GDM1 (cell line): ENCODE results near the gene F11.
"Not testable (repeated sequence)": the region's sequence is repeated elsewhere in the genome, so short reads cannot be mapped to it uniquely, and the experiment has no call there.

ENCODE experiments used
- DNase-seq: peaks from one replicate; lab custom pipeline; 2025; lab: John Stamatoyannopoulos, UW

The F11 gene

DNA sequence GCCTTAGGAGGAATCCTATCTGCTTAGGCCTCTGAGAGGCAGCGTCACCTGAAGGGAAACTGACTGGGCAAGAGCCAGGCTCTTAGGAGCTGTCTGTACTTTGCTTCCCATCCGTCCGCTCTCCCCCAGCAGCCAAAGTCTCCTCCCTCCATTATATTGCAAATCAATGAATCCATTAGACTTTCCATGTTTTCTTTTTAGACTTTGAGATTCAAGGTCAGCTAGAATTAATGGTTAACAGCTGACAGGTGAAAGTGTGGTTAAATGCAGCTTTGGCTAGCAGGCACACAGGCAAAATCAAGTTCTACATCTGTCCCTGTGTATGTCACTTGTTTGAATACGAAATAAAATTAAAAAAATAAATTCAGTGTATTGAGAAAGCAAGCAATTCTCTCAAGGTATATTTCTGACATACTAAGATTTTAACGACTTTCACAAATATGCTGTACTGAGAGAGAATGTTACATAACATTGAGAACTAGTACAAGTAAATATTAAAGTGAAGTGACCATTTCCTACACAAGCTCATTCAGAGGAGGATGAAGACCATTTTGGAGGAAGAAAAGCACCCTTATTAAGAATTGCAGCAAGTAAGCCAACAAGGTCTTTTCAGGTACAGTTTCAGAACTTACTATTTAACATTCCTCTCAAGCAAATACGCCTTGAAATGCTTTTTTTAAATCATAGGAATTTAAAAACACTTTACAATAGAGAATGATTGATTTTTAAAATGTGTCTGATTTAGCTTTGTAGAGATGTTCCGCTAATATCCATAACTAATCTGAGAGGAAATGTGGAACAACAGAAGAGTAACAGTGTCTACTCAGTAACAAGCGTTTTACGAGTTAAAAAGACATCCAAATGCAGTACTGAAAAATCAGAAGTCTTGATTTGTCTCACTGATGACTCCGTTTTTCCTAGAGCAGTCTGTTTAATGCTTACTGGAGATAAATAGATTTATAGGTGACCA is at the start of gene F11:
Gene F11 (plus strand): TSS at position 507 of the 970 bp plus-strand sequence. CDS start 948 bp downstream, outside the sequence.
- no peak for DNase-seq

DNA sequence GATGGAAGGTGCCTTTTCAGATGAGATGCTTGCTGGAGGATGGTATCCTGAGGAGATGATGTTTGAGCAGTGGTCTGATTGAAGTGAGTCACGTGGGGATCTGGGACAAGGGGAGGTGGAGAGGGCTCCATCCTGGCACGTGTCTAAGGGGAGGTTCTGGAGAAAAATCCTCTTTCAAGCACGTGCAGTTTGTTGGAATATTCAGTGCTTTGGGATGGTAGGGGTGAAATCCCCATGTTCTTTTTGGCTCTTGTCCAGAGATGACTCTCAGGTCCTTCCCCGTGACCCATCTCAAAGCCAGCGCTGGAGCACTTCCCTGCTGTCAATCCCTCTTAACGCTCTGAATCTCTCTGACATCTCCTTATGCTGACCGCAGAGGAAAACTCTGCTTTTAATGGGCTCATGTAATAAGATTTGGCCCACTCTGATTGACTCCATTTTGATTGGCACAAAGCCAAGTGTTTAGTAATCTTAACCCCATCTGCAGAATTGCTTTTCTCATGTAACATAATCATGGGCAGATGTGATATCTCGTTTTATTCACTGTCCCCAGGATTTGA is 49.4 kb upstream of the F11 start:
- DNase-seq, result no peak

DNA sequence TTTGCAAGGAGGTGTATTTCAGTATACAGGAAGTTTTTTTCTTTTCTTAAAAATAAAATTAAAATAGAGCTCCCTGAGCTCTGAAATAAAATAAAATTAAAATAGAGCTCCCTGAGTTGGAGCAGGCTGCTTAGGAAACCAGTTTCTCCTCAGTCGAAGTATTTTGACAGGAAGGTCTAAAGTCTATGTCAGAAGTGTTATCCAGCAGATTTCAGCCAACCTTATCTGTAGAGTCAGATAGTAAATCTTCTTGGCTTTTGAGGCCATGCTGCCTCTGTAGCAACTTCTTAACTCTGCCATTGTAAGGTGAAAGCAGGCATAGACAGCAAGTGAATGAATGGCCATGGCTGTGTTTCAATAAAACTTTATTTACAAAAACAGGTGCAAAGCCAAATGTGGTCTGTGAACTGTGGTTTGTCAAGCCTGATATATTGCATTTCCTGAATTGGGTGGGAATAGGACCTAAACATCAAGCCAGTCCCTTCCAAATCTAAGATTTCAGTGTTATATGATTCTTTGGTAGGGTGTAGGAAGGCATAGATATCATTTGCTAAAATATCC is 48.2 kb upstream of the F11 start:
- DNase-seq, result no peak

DNA sequence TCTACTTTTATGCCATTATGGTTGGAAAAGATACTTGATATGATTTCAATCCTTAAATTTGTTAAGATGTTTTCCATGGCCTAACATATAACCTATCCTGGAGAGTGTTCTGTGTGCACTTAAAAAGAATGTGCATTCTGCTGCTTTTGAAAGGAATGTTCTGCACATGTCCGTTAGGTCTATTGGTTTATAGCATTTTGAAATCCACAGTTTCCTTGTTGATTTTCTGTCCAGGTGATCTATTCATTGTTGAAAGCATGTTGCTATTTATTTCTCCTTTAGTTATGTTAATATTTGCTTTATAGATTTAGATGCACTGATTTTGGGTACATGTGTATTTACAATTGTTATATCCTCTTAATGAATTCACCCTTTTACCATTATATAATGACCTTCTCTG is 44.4 kb upstream of the F11 start:
- DNase-seq, result no peak

DNA sequence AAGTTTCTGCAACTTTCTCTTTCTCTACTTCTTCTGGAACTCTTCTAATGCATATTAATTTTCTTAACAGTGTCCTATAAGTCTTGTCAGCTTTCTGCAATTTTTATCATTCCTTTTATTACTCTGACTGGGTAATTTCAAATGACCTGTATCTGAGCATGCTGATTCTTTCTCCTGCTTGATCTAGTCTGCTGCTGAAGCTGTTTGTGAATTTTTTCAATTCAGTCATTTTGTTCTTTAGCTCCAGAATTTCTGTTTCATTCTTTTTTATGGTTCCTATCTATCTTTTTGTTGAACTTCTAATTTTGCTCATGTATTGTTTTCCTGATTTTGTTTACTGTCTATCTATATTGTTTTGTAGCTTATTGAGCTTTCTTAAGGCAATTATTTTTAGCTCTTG is 40.1 kb upstream of the F11 start:
- no peak for DNase-seq

DNA sequence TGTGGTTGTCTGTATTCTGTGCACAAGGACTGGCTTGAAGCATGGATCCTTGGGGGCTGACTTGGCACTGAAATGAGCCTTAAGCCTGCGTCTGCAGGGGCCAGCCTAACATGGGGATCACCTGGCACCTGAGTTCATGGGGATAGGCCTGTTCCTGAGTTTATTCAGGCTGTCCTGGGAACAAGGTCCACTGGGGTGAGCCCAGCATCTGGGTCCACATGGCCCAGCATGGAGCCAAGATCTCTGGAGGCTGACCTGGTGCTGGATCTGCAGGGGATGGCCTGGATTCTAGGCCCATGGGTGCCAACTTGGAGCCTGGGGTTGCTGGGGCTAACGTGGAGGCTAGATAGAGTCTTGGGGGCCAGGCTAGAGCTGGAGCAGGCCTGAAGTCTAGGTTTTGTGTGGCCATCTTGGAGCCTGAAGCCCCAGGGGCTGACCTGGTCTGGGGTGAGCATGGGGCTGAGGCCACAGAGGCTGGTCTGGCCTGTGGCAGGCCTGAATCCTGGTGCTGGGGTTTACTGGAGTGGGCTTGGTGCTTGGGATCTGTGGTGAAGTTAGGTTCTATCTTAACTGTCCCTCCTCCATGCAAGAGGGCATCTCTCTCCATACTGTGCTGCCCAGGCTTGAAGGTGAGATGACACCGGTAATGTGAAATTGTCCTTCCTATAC is 39.3 kb upstream of the F11 start:
- no peak for DNase-seq

DNA sequence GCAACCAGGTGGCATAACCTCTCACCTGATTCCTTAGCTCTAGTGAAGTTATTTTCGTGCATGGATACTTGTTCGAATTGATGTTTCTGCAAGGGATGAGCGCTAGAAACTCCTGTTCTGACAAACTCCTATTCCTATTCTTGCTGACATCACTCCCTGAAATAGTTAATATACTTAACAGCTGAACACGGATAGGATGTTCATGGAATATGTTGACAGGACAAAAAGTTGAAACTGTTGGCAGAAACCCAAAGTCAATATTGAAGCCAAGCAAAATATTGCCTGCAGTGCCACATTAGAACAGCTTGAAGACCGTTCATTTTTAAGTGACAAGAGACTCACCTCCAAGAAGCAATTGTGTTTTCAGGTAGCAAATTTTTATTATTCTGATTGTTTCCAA is 38.8 kb upstream of the F11 start, which contains the start of gene KLKB1:
Gene KLKB1 (plus strand): TSS at position 287 of the 400 bp plus-strand sequence. CDS start 689 bp downstream, outside the sequence.
- DNase-seq, result no peak

DNA sequence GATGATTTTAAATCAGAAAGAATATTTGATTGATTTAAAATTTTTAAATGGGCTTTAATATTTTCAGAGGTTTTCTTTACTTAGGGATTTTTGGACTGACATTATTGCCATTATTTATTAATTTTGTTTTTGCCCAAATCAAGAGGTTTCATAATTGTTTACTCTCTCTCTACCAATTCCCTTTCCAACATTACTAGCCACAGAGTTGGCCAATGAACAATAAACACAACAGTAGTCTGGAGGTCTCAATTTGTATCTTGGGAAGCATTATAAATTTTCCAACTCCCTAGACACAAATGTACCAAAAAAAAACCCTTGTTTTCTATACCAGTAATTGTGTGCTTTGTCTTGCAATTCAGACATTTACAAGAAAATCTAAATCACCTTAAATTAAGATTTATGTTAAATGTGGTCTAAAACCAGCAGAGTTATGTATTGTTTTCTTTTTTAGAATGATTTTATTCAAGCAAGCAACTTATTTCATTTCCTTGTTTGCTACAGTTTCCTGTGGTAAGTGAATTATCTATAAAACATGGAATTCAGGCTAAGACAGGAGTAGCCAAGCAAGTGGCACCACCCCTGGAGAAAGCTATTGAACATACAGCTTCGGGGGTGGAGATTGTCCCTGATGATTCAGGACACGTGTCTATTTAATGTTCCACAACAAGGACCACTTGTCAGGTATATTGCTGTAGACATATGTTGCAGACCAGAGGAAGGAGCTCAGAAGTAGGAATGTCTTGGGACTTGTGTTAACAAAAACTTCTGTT is 38.1 kb upstream of the F11 start:
- DNase-seq, result no peak

DNA sequence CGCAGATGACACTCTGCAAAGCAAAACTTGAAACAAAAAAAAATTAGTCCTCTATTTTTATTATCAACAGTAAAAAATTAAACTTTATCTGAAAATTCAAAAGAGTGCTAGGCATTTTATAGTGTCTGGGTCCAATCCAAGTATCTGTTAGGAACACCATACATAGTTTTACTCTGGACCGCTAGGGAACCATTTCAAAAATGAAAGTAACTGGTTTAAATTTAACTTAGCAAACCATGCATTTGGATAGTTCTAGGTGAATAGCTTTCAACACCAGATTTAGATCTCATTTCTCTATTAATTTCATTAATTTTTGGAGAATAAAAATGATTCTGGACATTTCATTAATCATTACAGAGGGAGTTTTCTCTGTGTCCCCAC is 37.5 kb upstream of the F11 start:
- DNase-seq, result no peak

DNA sequence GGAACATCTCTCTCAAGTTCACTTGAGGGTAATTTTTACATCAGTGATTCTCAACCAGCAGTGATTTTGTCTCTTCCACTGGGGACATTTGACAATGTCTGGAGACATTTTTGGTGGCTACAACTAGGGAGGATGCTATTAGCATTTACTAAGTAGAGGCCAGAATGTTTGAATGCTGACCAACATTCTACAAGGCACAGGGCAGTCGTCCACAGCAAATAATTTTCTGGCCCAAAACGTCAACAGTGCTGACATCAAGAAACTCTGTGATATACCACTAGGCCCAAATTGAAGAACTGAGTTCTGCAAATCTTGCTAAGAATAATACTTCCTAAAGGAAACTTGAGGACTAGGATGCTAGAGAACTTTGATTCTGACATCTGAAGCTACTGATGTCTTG is 31.6 kb upstream of the F11 start:
- no peak for DNase-seq

DNA sequence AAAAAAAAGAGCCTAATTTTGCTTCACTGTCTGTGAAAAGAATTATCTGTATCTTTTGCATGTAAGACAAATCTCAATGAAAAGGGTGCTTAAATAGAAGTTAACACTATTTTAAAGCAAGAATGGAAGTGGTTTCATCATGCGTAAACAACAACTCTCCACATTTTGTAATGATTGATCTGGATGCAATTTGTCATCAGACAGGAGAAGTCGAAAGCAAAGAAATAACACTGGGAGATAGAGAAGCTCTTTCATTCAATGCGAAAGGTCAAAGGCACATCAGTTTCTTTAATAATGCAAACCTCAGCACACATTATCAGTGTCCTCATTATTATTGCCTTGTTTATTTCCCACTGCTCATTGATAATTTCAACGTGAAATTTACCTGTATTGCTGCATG is 29.9 kb upstream of the F11 start:
- no peak for DNase-seq

DNA sequence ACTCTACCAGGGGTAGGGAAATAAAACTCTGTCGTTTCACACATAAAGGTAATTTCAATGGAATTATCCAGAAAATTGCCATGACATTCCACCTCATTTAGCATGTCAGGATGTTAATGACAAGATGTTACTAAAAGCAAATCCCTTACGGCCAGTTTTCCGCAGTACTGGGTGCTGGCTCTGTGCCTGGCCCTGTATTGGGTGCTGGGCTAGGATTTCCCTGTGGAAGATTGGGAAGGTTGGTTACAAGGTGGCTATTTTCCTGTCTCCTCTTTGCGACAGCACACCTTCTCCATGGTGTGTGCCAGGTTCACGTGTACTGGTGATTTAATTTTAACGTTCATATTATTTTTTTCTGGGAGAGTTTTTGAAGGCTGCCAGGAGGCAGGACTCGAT is 25.5 kb upstream of the F11 start:
- DNase-seq, result no peak

DNA sequence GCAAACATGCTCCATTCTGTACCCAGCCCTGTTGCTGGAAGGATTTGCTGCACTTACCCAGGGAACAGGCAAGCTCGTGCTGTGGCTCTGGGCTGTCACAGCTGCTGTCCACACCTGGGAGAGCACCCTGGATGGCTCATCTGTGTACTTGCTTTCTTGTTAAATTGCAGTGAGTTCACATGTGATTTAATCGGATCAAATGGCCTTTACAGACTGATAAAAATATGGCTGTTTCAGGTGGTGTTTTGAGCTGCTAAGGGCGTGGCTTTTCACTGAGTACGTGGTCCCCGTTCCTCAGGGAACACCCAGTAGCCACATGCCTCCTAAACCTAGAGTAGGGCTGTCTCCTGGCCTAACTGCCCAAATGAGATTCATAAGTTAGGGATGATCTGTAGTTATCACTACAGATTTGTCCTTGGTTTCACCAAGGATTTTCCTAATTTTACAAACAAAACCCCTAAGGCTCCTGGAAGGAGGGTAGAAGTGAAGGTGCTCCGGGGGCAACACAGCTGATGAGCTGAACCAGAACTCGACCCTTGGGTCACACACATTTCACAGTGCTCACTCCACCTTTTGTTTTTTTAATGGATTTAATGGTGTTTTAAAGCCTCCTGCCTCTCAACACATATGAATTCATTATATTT is 25.0 kb upstream of the F11 start:
- no peak for DNase-seq

DNA sequence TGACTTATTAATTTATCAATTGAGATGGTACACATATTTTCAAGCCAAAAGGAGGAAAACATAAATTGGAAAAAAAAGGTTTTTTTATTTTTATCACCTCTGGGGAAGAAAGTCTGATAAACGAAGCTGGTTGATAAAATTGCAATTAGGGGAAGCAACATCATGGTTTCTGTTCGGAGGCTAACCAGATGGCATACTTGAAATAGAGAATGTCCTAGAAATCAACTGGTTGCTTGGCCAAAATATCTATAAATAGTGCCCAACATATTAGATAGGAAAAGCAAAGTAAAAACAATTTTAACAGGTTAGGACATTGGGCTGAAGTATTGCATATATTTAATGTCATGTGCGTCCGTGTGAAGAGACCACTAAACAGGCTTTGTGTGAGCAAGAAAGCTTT is 24.4 kb upstream of the F11 start:
- DNase-seq, result no peak

DNA sequence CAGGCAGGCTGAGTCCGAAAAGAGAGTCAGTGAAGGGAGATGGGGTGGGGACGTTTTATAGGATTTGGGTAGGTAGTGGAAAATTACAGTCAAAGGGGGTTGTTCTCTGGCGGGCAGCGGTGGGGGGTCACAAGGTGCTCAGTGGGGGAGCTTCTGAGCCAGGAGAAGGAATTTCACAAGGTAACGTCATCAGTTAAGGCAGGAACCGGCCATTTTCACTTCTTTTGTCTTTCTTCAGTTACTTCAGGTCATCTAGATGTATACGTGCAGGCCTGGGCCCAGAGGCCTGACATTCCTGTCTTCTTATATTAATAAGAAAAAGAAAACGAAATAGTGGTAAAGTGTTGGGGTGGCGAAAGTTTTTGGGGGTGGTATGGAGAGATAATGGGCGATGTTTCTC is 24.0 kb upstream of the F11 start:
- DNase-seq, result not testable (repeated sequence)

DNA sequence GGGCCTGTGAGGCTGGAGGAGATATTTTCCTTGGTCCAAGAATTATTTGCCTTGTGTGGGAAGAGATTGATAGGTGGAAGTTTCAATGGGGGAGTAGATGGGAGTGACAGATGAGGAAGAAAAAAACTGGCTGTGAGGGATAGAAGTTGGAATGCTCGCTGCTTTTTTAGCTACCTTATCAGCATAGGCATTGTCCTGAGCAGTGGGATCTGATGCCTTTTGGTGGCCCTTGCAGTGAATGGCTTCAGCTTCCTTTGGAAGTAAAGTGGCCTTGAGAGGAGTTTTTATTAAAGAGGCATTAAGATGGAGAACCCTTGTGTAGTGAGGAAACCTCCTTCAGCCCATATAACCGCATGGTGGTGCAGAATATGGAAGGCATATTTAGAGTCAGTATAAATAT is 22.7 kb upstream of the F11 start:
- DNase-seq, result no peak

DNA sequence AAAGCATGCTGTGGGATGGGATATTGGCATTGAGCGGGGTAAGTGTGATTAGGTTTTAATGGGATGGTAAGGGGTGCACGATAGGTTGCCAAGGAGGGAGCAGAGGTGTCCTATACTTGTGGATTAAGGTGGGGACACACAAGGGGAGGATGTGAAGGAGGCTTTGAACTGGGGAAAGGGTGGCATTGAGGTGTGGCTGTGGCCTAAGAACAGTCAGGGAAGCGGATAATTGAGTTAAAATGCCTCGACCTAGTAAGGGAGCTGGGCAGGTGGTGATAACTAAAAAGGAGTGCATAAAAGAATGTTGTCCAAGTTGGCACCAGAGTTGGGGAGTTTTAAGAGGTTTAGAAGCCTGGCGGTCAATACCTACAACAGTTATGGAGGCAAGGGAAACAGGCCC is 21.2 kb upstream of the F11 start:
- no peak for DNase-seq

DNA sequence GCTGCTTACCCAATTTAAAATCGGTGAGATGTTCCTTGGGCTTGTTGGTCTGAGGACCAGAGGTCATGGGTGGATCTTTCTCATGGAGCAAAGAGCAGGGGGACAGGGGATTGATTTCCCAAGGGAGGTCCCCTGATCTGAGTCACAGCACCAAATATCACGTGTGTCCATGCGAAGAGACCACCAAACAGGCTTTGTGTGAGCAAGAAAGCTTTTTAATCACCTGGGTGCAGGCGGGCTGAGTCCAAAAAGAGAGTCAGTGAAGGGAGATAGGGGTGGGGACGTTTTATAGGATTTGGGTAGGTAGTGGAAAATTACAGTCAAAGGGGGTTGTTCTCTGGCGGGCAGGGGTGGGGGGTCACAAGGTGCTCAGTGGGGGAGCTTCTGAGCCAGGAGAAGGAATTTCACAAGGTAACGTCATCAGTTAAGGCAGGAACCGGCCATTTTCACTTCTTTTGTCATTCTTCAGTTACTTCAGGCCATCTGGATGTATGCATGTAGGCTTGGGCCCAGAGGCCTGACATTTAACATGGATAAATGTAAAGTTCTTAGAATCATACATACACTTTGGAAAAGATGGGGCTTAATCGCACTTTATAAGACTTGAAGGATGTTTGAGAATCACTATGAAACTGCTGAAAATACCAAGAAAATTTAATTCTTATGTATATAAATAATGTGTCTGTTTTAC is 18.8 kb upstream of the F11 start:
- not testable (repeated sequence) for DNase-seq

DNA sequence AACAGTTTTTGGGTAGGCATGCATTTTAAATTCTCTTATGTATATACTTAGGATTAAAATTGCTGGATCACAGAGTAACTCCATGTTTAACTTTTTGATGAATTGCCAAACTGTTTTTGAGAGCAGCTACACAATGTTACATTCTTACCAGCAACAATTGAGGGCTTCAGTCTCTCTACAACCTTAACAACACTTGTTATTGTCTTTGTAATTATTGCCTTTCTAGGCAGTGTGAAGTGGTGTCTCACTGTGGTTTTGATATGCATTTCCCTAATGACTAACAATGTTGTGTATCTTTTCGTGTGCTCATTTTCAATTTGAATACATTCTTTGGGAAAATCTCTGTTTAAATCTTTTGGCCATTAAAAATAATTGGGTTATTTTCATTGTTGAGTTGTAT is 17.3 kb upstream of the F11 start:
- DNase-seq, result no peak
